Fibroblast of villous mesenchyme (primary cell): ENCODE measurements around the gene AFF3. TPM values are rescaled to one million over a fixed set of nuclear protein-coding genes. Genes with fewer than 3 reads are reported as not detected.

Experiments
- DNase-seq: peaks from one replicate; pipeline ENCODE4 v3.0.0-alpha.2; 2010; ENCODE audit warnings: low read depth
- H3K4me3 ChIP-seq: 2 replicates; pipeline ENCODE4 v1.5.1; 2011; ENCODE audit warnings: low read depth, mild to moderate bottlenecking, low read length
- CTCF ChIP-seq: IDR thresholded peaks from 2 replicates; pipeline ENCODE4 v1.5.1; 2012; ENCODE audit warnings: low read depth, mild to moderate bottlenecking, low read length; ENCODE audit not compliant: insufficient read depth
- total RNA-seq: library from RNA; depleted of rRNA; stranded (reverse); fragments of >200 nt; gene quantifications from 2 replicates; pipeline ENCODE4 v1.2.3, GENCODE V29; 2012

The AFF3 gene
- total RNA-seq, 1 donor = 19.4 TPM

GRCh38 chr2:99763764-99764163, 378.6 kb downstream of the AFF3 start:
- TF ChIP-seq CTCF = no peak
- no peak for DNase-seq
- no peak overlapping the region for H3K4me3 ChIP-seq

- TF ChIP-seq CTCF = no peak
- DNase-seq = no peak
- H3K4me3 ChIP-seq = no peak overlapping the region
Measured at GRCh38 chr2:99762714-99763113, 379.7 kb downstream of the AFF3 start.

- H3K4me3 ChIP-seq = no peak overlapping the region
- no peak for DNase-seq
- TF ChIP-seq CTCF = no peak
Measured at GRCh38 chr2:99757611-99758114, 384.7 kb downstream of the AFF3 start.

- no peak for TF ChIP-seq CTCF
- DNase-seq = no peak
- no peak overlapping the region for H3K4me3 ChIP-seq
Measured at GRCh38 chr2:99756059-99756458, 386.3 kb downstream of the AFF3 start.

- DNase-seq = peak; percentile 66
- no peak overlapping the region for H3K4me3 ChIP-seq
- no peak for TF ChIP-seq CTCF
Measured at GRCh38 chr2:99754210-99754609, 388.2 kb downstream of the AFF3 start.

GRCh38 chr2:99753505-99753904, 388.9 kb downstream of the AFF3 start:
- DNase-seq = no peak
- no peak overlapping the region for H3K4me3 ChIP-seq
- no peak for TF ChIP-seq CTCF

GRCh38 chr2:99748344-99748743, 394.0 kb downstream of the AFF3 start:
- H3K4me3 ChIP-seq = no peak overlapping the region
- TF ChIP-seq CTCF = no peak
- DNase-seq = no peak
